Nephron (organoid): ENCODE data around the gene PLXND1.

Experiments used
- H3K27ac Mint-ChIP-seq, 3 experiments: 2 replicates each; pipeline ENCODE4 v1.8.0; 2020; ENCODE audit warnings: mixed read lengths in 3 of 3, mild to moderate bottlenecking in 2 of 3, moderate library complexity in 1 of 3
- H3K27me3 Mint-ChIP-seq: 2 replicates; pipeline ENCODE4 v1.8.0; 2021; ENCODE audit warnings: low read depth, mild to moderate bottlenecking, moderate library complexity, mixed read lengths
- H3K36me3 Mint-ChIP-seq: 2 replicates; pipeline ENCODE4 v1.8.0; 2020; ENCODE audit warnings: low read depth, mixed read lengths
- H3K4me1 Mint-ChIP-seq: 2 replicates; pipeline ENCODE4 v1.8.0; 2020; ENCODE audit warnings: mixed read lengths
- H3K4me3 Mint-ChIP-seq, 3 experiments: 2 replicates each; pipeline ENCODE4 v1.8.0; 2020; ENCODE audit warnings: mild to moderate bottlenecking in 3 of 3, mixed read lengths in 3 of 3, moderate library complexity in 2 of 3
- H3K9me3 Mint-ChIP-seq: 2 replicates; pipeline ENCODE4 v1.8.0; 2020; ENCODE audit warnings: mixed read lengths
- CTCF ChIP-seq, 3 experiments: fragments of 200-600 bp; sonication (generic); IDR thresholded peaks; one replicate each; pipeline ENCODE4 v1.5.0; 2021; ENCODE audit warnings: antibody characterized with exemption in 3 of 3; ENCODE audit not compliant: unreplicated experiment in 3 of 3

Gene PLXND1

GRCh38 chr3:129621626-129622225 lies 15.2 kb upstream of the PLXND1 start:
- H3K27me3 Mint-ChIP-seq, result peaks cover 13% of the 10 kb centered on the region
- H3K4me1 Mint-ChIP-seq, result peaks cover 28% of the 10 kb centered on the region
- H3K36me3 Mint-ChIP-seq, result no peaks in the 10 kb centered on the region
- H3K27ac Mint-ChIP-seq, result peak overlapping the region; percentile 68 to 75 (median 73)
- H3K9me3 Mint-ChIP-seq, result no peaks in the 10 kb centered on the region
- H3K4me3 Mint-ChIP-seq, result no peak overlapping the region
- no peak for TF ChIP-seq CTCF (IDR thresholded peaks at IDR 0.05; ENCODE audit: unreplicated experiment in 3 of 3)

GRCh38 chr3:129620828-129621559 lies 14.5 kb upstream of the PLXND1 start:
- no peak for TF ChIP-seq CTCF (IDR thresholded peaks at IDR 0.05; ENCODE audit: unreplicated experiment in 3 of 3)
- peaks cover 23% of the 10 kb centered on the region for H3K4me1 Mint-ChIP-seq
- H3K27me3 Mint-ChIP-seq, result peaks cover 17% of the 10 kb centered on the region
- no peaks in the 10 kb centered on the region for H3K9me3 Mint-ChIP-seq
- no peaks in the 10 kb centered on the region for H3K36me3 Mint-ChIP-seq
- no peak overlapping the region for H3K4me3 Mint-ChIP-seq
- peak overlapping the region in 2 of 3 experiments; percentile 68 to 73 for H3K27ac Mint-ChIP-seq

- no peak for TF ChIP-seq CTCF (IDR thresholded peaks at IDR 0.05; ENCODE audit: unreplicated experiment in 3 of 3)
- H3K27ac Mint-ChIP-seq, result no peak overlapping the region
- no peaks in the 10 kb centered on the region for H3K36me3 Mint-ChIP-seq
- H3K27me3 Mint-ChIP-seq, result peaks cover 17% of the 10 kb centered on the region
- H3K4me1 Mint-ChIP-seq, result peaks cover 18% of the 10 kb centered on the region
- no peaks in the 10 kb centered on the region for H3K9me3 Mint-ChIP-seq
- H3K4me3 Mint-ChIP-seq, result no peak overlapping the region
Measured at GRCh38 chr3:129619726-129620162, 13.3 kb upstream of the PLXND1 start.

GRCh38 chr3:129618901-129619671 lies 12.6 kb upstream of the PLXND1 start:
- H3K27ac Mint-ChIP-seq, result peak overlapping the region in 1 of 3 experiments; percentile 17
- no peak for TF ChIP-seq CTCF (IDR thresholded peaks at IDR 0.05; ENCODE audit: unreplicated experiment in 3 of 3)
- H3K4me3 Mint-ChIP-seq, result no peak overlapping the region
- H3K9me3 Mint-ChIP-seq, result no peaks in the 10 kb centered on the region
- H3K36me3 Mint-ChIP-seq, result no peaks in the 10 kb centered on the region
- H3K27me3 Mint-ChIP-seq, result peaks cover 17% of the 10 kb centered on the region
- peaks cover 18% of the 10 kb centered on the region for H3K4me1 Mint-ChIP-seq

- H3K9me3 Mint-ChIP-seq, result no peaks in the 10 kb centered on the region
Measured at GRCh38 chr3:129618186-129618820, 11.8 kb upstream of the PLXND1 start.

More at GRCh38 chr3:129618186-129618820, 11.8 kb upstream of the PLXND1 start:
- H3K36me3 Mint-ChIP-seq, result no peaks in the 10 kb centered on the region
- peaks cover 17% of the 10 kb centered on the region for H3K27me3 Mint-ChIP-seq
- H3K4me1 Mint-ChIP-seq, result peaks cover 13% of the 10 kb centered on the region
- TF ChIP-seq CTCF (IDR thresholded peaks at IDR 0.05; ENCODE audit: unreplicated experiment in 3 of 3), result no peak
- H3K27ac Mint-ChIP-seq, result peak overlapping the region in 1 of 3 experiments; percentile 17
- no peak overlapping the region for H3K4me3 Mint-ChIP-seq
